Subcutaneous adipose tissue (tissue), 4 donors: ENCODE data around the gene TEK. TPM values are rescaled to one million over a fixed set of nuclear protein-coding genes. Genes with fewer than 3 reads are reported as not detected.

Experiments
- CTCF ChIP-seq: fragments of 450-650 bp; IDR thresholded peaks from one replicate; pipeline ENCODE4 v1.5.1; 2016; ENCODE audit warnings: low read depth, mild to moderate bottlenecking, control low read depth, antibody characterized with exemption, moderate library complexity
- total RNA-seq, 4 donors: library from RNA; depleted of rRNA; stranded (reverse); fragments of >200 nt; gene quantifications; one replicate each; pipeline ENCODE4 v1.1.0, GENCODE V29; 2016

TEK gene
- total RNA-seq, 4 donors from 2014 or later = 8.3 to 36.7 (median 16.7) TPM

DNA sequence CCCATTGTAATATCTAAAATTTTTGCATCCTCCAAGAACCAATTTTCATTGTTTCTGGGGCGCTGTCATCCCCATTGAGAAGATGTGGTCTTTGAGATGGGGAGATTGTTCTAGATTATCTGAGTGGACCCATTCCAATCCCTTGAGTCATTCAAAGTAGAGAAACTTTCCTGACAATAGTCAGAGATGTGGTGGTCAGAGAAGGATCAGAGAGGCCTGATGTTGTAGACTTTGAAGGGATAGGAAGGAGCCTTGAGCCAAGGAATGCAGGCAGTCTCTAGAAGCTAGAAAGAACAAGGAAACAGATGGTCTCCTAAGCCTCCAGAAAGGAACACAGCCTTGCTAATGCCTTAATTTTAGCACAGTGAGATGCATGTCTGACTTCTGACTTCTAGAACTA lies 80.4 kb downstream of the TEK start:
- TF ChIP-seq CTCF = no peak

DNA sequence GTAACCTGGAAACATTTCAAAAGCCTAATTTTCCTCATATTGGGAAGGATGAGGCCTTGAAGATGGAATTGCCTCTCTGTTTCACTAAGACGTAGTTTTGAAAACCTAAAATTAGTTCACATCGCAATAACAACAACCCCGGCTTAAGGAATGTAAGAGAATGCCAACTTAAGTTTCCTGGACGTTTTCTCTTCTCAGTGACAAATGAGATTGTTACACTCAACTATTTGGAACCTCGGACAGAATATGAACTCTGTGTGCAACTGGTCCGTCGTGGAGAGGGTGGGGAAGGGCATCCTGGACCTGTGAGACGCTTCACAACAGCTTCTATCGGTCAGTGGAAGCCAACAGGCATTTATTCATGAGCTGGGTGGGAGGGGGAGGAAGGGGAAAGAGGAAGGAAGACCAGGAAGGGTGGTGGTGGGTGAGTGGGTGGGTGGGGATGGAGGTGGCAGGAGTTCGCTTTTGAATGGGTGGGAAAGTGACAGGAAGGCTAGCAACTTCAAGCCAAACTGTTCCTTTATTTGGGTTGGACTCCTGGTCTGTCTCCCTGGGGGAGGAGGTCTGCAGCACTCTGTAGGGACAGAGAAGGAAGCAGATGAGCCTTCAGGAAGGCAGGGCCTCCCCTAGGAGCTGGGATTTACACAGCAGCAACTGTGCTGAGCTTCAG lies 83.4 kb downstream of the TEK start:
- TF ChIP-seq CTCF = no peak

GRCh38 chr9:27193886-27194285 lies 84.9 kb downstream of the TEK start:
- no peak for TF ChIP-seq CTCF

- TF ChIP-seq CTCF = no peak
Measured at GRCh38 chr9:27194401-27195091, 85.5 kb downstream of the TEK start.

DNA sequence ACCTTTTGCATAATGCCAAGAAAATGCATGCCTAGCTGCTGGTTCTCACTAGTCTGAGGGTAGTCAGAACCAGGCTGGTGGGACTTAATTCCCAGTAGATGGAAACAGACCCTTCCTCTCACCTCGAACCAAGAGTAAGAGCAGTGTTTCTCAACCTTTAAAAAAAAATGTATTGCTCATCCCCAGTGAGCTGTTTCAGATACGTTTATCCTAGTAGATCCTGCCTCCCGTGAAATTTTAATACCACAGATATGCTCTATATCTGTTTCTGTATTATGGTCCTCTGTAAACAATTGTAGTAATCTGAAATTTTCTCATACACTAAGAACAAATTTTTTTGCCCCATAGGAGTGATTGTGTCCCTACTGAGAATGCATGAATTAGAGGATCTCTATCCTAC lies 86.2 kb downstream of the TEK start:
- no peak for TF ChIP-seq CTCF

DNA sequence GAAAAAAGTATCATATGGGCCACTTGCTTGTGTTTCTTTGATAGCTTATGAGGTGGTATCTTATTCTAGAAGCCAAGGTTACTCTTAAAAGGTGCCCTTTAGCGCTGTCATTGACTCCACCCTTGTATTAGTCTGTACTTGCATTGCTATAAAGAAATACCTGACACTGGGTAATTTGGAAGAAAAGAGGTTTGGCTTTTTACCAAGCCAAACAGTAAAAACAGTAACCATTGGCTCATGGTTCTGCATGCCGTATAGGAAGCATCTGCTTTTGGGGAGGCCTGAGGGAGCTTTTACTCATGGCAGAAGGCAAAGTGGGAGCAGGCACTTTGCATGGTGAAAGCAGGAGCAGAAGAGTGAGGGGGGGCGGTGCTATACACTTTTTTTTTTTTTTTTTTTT lies 87.4 kb downstream of the TEK start:
- TF ChIP-seq CTCF = no peak

- no peak for TF ChIP-seq CTCF
Measured at GRCh38 chr9:27198190-27198589, 89.2 kb downstream of the TEK start.
